Neural cell (in vitro differentiated cells): ENCODE measurements around the gene COA7. TPM values are rescaled to one million over a fixed set of nuclear protein-coding genes. Genes with fewer than 3 reads are reported as not detected.

Experiments
- H2AFZ ChIP-seq: fragments of 200-600, 300-800 bp; sonication (generic), shearing (Covaris generic); 2 replicates; pipeline ENCODE4 v1.6.0; 2014; ENCODE audit warnings: low read depth, mild to moderate bottlenecking, antibody characterized with exemption, low read length, moderate library complexity
- H3F3A ChIP-seq: fragments of 200-600 bp; shearing (Covaris generic); 2 replicates; pipeline ENCODE4 v1.6.1; 2016; ENCODE audit warnings: mild to moderate bottlenecking, moderate library complexity, mixed read lengths, antibody characterized with exemption, low read length; ENCODE audit not compliant: insufficient read depth, poor library complexity, severe bottlenecking
- H3K27ac ChIP-seq: fragments of 200-600, 300-800 bp; sonication (generic), shearing (Covaris generic); 2 replicates; pipeline ENCODE4 v1.5.1; 2014; ENCODE audit warnings: mild to moderate bottlenecking, low read length, moderate library complexity
- H3K27me3 ChIP-seq: fragments of 300-800, 200-600 bp; sonication (generic), shearing (Covaris generic); 2 replicates; pipeline ENCODE4 v1.6.0; 2014; ENCODE audit warnings: mild to moderate bottlenecking, low read depth, low read length, moderate library complexity; ENCODE audit not compliant: insufficient read depth
- H3K36me3 ChIP-seq: fragments of 300-800, 200-600 bp; sonication (generic), shearing (Covaris generic); 2 replicates; pipeline ENCODE4 v1.5.1; 2014; ENCODE audit warnings: mild to moderate bottlenecking, antibody characterized with exemption, low read length, moderate library complexity; ENCODE audit not compliant: insufficient read depth
- H3K4me2 ChIP-seq: fragments of 300-800, 200-600 bp; sonication (generic), shearing (Covaris generic); 2 replicates; pipeline ENCODE4 v1.6.0; 2014; ENCODE audit warnings: mild to moderate bottlenecking, low read length
- H3K4me3 ChIP-seq: fragments of 300-800, 200-600 bp; sonication (generic), shearing (Covaris generic); 2 replicates; pipeline ENCODE4 v1.5.1; 2014; ENCODE audit warnings: mild to moderate bottlenecking, low read length, moderate library complexity
- H3K79me2 ChIP-seq: fragments of 200-600 bp; shearing (Covaris generic); replicated peaks from 2 replicates; pipeline ENCODE4 v1.6.0; 2014; ENCODE audit warnings: mild to moderate bottlenecking, low read length, moderate library complexity; ENCODE audit not compliant: insufficient read depth
- H3K9ac ChIP-seq: fragments of 300-800, 200-600 bp; sonication (generic), shearing (Covaris generic); 2 replicates; pipeline ENCODE4 v1.6.1; 2016; ENCODE audit warnings: mild to moderate bottlenecking, low read length, mixed read lengths
- H3K9me2 ChIP-seq: fragments of 200-600 bp; shearing (Covaris generic); 2 replicates; pipeline ENCODE4 v1.6.1; 2016; ENCODE audit warnings: mild to moderate bottlenecking, low read length, mixed read lengths; ENCODE audit not compliant: insufficient read depth
- H3K9me3 ChIP-seq: fragments of 200-600, 300-800 bp; sonication (generic), shearing (Covaris generic); 2 replicates; pipeline ENCODE4 v1.6.1; 2016; ENCODE audit warnings: mild to moderate bottlenecking, mixed run types, low read length, moderate library complexity, mixed read lengths
- H4K20me1 ChIP-seq: fragments of 200-600 bp; shearing (Covaris generic); 2 replicates; pipeline ENCODE4 v1.6.1; 2016; ENCODE audit warnings: mild to moderate bottlenecking, mixed run types; ENCODE audit not compliant: insufficient read depth
- EP300 ChIP-seq: fragments of 450-650 bp; conservative IDR thresholded peaks from 2 replicates; pipeline ENCODE4 v1.6.1; 2014; ENCODE audit warnings: antibody characterized with exemption, mild to moderate bottlenecking, moderate library complexity; ENCODE audit not compliant: poor library complexity, severe bottlenecking
- EZH2 ChIP-seq: fragments of 200-600, 300-800 bp; shearing (Covaris generic), sonication (generic); IDR thresholded peaks from 2 replicates; pipeline ENCODE4 v1.6.1; 2014; ENCODE audit warnings: antibody characterized with exemption, low read length, borderline replicate concordance, mild to moderate bottlenecking; ENCODE audit not compliant: insufficient read depth, poor library complexity, severe bottlenecking
- MXI1 ChIP-seq: fragments of 450-650 bp; conservative IDR thresholded peaks from 2 replicates; pipeline ENCODE4 v1.6.1; 2014; ENCODE audit warnings: antibody characterized with exemption, mild to moderate bottlenecking; ENCODE audit not compliant: poor library complexity, severe bottlenecking
- POLR2AphosphoS5 ChIP-seq: IDR thresholded peaks from 2 replicates; pipeline ENCODE4 v1.6.1; 2012
- RAD21 ChIP-seq: fragments of 450-650 bp; conservative IDR thresholded peaks from 2 replicates; pipeline ENCODE4 v1.6.1; 2014; ENCODE audit warnings: antibody characterized with exemption, mild to moderate bottlenecking, moderate library complexity
- SMC3 ChIP-seq: fragments of 450-650 bp; conservative IDR thresholded peaks from 2 replicates; pipeline ENCODE4 v1.6.1; 2014; ENCODE audit warnings: antibody characterized with exemption, mild to moderate bottlenecking, moderate library complexity; ENCODE audit not compliant: poor library complexity
- TAF1 ChIP-seq: IDR thresholded peaks from 2 replicates; pipeline ENCODE4 v1.6.1; 2012; ENCODE audit warnings: low read depth
- polyA plus RNA-seq: library from polyadenylated mRNA; depleted of rRNA; stranded (reverse); fragments of >200 nt; gene quantifications from 2 replicates; pipeline ENCODE4 v1.2.3, GENCODE V29; 2014
- TF ChIP-seq, protein P1 (sequence below): fragments of 450-650 bp; IDR thresholded peaks from 2 replicates; pipeline ENCODE4 v1.5.1; 2014; ENCODE audit warnings: antibody characterized with exemption, mild to moderate bottlenecking, moderate library complexity; ENCODE audit not compliant: poor library complexity, severe bottlenecking
- TF ChIP-seq, protein P2 (sequence below): IDR thresholded peaks from 2 replicates; pipeline ENCODE4 v1.6.1; 2012; ENCODE audit warnings: borderline replicate concordance

Gene COA7
- polyA plus RNA-seq, 1 donor from 2014 or later, result 11.6 TPM

DNA sequence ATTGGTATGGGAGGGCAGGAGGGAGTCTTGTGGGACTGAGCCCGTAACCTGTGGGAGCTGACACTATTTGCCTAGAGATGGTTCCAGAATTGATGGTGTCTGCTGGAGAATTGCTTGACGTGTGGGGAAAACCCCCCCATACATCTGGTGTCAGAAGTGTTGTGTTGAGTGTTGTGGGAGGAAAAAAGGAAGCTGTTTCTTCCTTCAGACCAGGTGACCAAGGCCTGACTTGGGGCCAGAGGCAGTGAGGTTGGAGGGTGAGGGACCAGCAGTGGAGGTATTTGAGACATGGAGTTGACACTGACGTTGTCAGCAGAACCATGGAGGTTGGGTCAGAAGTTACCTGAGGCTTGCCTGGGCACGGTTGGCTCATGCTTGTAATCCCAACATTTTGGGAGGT is 56.8 kb downstream of the COA7 start:
- Histone ChIP-seq H3K79me2 (no peaks in the 10 kb centered on the region), H4K20me1 (no peaks in the 10 kb centered on the region), H3F3A (no peaks in the 10 kb centered on the region), H3K9ac (no peak overlapping the region), H3K9me2 (no peaks in the 10 kb centered on the region), H3K27ac (no peak overlapping the region), H3K27me3 (no peaks in the 10 kb centered on the region), H3K9me3 (no peaks in the 10 kb centered on the region), H3K4me3 (no peak overlapping the region), H3K4me2 (no peak overlapping the region), H2AFZ (no peak overlapping the region), H3K36me3 (no peaks in the 10 kb centered on the region)
- TF ChIP-seq, protein P1, sequence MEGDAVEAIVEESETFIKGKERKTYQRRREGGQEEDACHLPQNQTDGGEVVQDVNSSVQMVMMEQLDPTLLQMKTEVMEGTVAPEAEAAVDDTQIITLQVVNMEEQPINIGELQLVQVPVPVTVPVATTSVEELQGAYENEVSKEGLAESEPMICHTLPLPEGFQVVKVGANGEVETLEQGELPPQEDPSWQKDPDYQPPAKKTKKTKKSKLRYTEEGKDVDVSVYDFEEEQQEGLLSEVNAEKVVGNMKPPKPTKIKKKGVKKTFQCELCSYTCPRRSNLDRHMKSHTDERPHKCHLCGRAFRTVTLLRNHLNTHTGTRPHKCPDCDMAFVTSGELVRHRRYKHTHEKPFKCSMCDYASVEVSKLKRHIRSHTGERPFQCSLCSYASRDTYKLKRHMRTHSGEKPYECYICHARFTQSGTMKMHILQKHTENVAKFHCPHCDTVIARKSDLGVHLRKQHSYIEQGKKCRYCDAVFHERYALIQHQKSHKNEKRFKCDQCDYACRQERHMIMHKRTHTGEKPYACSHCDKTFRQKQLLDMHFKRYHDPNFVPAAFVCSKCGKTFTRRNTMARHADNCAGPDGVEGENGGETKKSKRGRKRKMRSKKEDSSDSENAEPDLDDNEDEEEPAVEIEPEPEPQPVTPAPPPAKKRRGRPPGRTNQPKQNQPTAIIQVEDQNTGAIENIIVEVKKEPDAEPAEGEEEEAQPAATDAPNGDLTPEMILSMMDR, result no peak
- TF ChIP-seq POLR2AphosphoS5 (no peak), SMC3 (no peak), TAF1 (no peak), EZH2 (no peak), EP300 (no peak), MXI1 (no peak), RAD21 (no peak)
- TF ChIP-seq, protein P2, sequence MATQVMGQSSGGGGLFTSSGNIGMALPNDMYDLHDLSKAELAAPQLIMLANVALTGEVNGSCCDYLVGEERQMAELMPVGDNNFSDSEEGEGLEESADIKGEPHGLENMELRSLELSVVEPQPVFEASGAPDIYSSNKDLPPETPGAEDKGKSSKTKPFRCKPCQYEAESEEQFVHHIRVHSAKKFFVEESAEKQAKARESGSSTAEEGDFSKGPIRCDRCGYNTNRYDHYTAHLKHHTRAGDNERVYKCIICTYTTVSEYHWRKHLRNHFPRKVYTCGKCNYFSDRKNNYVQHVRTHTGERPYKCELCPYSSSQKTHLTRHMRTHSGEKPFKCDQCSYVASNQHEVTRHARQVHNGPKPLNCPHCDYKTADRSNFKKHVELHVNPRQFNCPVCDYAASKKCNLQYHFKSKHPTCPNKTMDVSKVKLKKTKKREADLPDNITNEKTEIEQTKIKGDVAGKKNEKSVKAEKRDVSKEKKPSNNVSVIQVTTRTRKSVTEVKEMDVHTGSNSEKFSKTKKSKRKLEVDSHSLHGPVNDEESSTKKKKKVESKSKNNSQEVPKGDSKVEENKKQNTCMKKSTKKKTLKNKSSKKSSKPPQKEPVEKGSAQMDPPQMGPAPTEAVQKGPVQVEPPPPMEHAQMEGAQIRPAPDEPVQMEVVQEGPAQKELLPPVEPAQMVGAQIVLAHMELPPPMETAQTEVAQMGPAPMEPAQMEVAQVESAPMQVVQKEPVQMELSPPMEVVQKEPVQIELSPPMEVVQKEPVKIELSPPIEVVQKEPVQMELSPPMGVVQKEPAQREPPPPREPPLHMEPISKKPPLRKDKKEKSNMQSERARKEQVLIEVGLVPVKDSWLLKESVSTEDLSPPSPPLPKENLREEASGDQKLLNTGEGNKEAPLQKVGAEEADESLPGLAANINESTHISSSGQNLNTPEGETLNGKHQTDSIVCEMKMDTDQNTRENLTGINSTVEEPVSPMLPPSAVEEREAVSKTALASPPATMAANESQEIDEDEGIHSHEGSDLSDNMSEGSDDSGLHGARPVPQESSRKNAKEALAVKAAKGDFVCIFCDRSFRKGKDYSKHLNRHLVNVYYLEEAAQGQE, result no peak

DNA sequence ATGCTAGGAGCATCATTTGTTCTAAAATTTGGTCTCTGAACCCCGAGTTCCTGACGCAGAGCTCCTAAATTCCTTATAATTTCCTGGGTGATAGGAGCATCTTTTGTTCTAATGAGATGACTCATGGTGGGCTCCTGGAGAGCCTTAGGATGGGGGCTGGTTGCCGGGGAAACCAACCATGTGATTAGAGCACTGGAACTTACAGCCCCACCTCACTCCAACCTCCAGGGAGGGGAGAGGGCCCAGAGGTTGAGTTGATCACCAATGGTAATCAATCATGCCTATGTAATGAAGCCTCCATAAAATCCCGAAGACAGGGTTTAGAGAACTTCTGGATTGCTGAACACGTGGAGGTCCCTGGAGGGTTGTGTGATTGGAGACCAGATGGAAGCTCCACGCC is 57.5 kb downstream of the COA7 start:
- no peaks in the 10 kb centered on the region for H3K27me3 ChIP-seq
- TF ChIP-seq, protein P1, result no peak
- TF ChIP-seq POLR2AphosphoS5 (no peak), SMC3 (no peak), RAD21 (no peak), TAF1 (no peak), MXI1 (no peak), EZH2 (no peak), EP300 (no peak)
- TF ChIP-seq, protein P2, result no peak
- no peak overlapping the region for H3K27ac ChIP-seq

More for the DNA sequence above, 57.5 kb downstream of the COA7 start:
- Histone ChIP-seq H3K4me3 (no peak overlapping the region), H3K9ac (no peak overlapping the region), H2AFZ (no peak overlapping the region), H3K9me3 (no peaks in the 10 kb centered on the region), H3F3A (no peaks in the 10 kb centered on the region), H3K4me2 (no peak overlapping the region), H3K36me3 (no peaks in the 10 kb centered on the region), H3K9me2 (no peaks in the 10 kb centered on the region), H4K20me1 (no peaks in the 10 kb centered on the region), H3K79me2 (no peaks in the 10 kb centered on the region)
